Peyer's patch (tissue), 4 donors: Measurements from ENCODE around the gene KRT32.

Experiments
- POLR2A ChIP-seq, 2 donors: fragments of 450-650 bp; IDR thresholded peaks; one replicate each; pipeline ENCODE4 v1.5.1; 2017; ENCODE audit warnings: antibody characterized with exemption in 2 of 2, mild to moderate bottlenecking in 2 of 2, moderate library complexity in 2 of 2
- TF ChIP-seq, protein P1 (sequence below), 6 experiments: fragments of 450-650 bp in 4 of 6; fragments of 200-600 bp in 2 of 6; sonication (generic) in 1 of 6; IDR thresholded peaks; one replicate each; pipeline ENCODE4 v1.5.1; 2017 to 2019; ENCODE audit warnings: antibody characterized with exemption in 6 of 6, mild to moderate bottlenecking in 3 of 6, moderate library complexity in 1 of 6

DNA sequence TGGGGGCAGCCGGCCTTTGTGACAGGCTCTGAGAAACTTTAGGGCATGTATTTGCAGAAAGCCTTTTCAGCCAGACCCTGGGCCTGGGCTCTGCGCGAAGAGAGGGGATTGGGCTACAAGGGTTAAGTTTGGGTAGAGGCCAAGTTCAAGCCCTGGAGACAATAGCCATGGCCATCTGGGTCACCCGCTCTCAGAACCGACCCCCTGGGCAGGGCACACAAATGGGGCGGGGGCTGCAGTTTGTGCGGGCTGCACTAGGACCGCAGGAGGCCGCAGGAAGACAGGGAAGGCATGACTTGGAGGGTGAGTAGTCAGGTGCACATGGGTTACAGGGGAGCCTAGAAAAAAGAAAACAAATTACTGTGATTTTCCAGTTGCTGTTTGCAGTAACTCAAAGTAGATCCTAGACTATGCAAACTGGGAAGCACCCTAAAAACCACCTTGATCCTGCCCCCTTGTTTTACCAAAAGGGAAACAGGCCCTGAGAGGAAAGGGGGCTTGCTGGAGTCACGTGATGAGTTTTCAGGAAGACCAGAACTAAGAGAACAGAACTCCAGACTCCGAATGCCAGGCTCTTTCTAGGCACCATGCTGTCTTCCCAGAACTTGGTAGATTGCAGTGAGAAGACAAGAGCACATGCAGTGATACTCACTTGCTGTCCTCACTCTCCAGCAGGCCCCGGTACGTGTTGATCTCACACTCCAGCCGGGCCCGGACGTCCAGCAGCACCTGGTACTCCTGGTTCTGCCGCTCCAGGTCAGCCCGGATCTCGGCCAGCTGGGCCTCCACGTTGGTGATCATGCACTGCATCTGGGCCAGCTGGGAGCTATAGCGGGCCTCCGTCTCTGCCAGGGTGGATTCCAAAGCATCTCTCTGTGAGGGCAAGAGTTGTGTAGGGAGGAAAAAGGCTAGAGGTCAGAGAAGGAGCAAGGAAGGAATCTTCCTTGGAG lies 10.0 kb upstream of the KRT32 start:
- TF ChIP-seq, protein P1, sequence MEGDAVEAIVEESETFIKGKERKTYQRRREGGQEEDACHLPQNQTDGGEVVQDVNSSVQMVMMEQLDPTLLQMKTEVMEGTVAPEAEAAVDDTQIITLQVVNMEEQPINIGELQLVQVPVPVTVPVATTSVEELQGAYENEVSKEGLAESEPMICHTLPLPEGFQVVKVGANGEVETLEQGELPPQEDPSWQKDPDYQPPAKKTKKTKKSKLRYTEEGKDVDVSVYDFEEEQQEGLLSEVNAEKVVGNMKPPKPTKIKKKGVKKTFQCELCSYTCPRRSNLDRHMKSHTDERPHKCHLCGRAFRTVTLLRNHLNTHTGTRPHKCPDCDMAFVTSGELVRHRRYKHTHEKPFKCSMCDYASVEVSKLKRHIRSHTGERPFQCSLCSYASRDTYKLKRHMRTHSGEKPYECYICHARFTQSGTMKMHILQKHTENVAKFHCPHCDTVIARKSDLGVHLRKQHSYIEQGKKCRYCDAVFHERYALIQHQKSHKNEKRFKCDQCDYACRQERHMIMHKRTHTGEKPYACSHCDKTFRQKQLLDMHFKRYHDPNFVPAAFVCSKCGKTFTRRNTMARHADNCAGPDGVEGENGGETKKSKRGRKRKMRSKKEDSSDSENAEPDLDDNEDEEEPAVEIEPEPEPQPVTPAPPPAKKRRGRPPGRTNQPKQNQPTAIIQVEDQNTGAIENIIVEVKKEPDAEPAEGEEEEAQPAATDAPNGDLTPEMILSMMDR (IDR thresholded peaks at IDR 0.05), result no peak
- TF ChIP-seq POLR2A (IDR thresholded peaks at IDR 0.05), result no peak
